ENCODE measurements around the gene FADD. TPM values are rescaled to one million over a fixed set of nuclear protein-coding genes. Genes with fewer than 3 reads are reported as not detected.

The FADD gene
- total RNA-seq, 1 experiment from 2014 or later, result 65.3 TPM

DNA sequence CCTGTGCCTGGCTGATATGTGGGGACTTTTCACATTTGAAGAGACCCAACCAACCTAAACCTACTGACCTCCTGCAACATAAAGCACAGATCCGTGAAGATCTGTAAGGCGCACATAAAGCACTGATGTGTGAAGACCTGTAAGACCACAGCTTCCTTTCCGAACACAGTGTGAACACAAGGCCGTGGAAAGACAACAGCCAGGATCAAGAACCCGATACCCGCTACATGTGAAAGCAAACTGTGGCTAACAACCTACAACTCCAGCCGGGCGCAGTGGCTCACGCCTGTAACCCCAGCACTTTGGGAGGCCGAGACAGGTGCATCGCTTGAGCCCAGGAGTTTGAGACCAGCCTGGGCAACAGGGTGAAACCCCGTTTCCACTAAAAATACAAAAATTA is 49.7 kb downstream of the FADD start:
- DNase-seq (ENCODE audit: low spot score), result no peak
- in situ Hi-C loops (cut with HindIII; ENCODE audit: low sequenced_read_pairs), result no loop called here

DNA sequence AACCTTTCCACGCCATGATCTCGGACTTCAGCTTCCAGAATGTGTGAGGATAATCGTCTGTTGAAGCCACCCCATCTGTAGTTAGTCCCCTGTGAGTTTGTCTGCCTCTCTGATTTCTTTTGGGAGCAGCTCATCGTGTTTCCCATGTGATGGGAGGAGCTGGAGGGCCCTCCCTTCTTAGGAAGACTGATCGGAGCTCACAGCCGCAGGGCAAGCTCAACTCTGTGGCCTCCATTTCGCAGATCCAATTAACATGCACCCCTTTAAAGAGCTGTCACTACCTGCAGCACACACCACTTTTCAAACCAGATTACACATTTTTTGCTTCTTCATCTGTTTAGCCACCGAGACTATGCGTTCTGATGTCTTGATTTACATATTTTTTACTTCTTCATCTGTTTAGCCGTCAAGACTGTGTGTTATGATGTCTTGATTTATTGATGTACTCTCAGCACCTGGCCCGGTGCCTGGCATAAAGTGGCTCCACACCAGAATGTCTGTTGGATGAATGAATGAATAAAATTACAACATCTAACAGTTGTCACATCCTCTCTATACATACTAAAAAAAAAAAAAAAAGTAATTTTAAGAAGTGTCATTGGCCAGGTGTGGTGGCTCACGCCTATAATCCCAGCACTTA is 52.5 kb downstream of the FADD start:
- in situ Hi-C loops (cut with HindIII; ENCODE audit: low sequenced_read_pairs), result no loop called here
- DNase-seq (ENCODE audit: low spot score), result no peak

Other genes starting within 250 kb of the FADD start
- not detected in 2 replicates for gene ANO1, start 125.0 kb upstream of the FADD start, total RNA-seq (2014; rRNA removed; shearing (Covaris generic))
- 29.7 and 45.9 TPM in 2 replicates for gene PPFIA1, start 67.4 kb downstream of the FADD start, total RNA-seq (2014; rRNA removed; shearing (Covaris generic))
- 89.0 and 121 TPM in 2 replicates for gene CTTN, start 195.2 kb downstream of the FADD start, total RNA-seq (2014; rRNA removed; shearing (Covaris generic))